SK-N-MC (cell line): ENCODE results near the gene B2M.

Experiments
- EZH2 ChIP-seq: fragments of 200-600 bp; sonication (generic); IDR thresholded peaks from one replicate; pipeline ENCODE4 v1.6.1; 2017; ENCODE audit warnings: antibody characterized with exemption
- FOXP2 ChIP-seq: optimal IDR thresholded peaks from 2 replicates; pipeline ENCODE3; 2011; ENCODE audit warnings: mild to moderate bottlenecking, moderate library complexity; ENCODE audit not compliant: insufficient read depth; ENCODE audit errors: extremely low read length, control extremely low read depth
- POLR2AphosphoS5 ChIP-seq: IDR thresholded peaks from 2 replicates; pipeline ENCODE4 v1.6.1; 2012; ENCODE audit warnings: mild to moderate bottlenecking, low read depth, low read length, borderline replicate concordance

DNA sequence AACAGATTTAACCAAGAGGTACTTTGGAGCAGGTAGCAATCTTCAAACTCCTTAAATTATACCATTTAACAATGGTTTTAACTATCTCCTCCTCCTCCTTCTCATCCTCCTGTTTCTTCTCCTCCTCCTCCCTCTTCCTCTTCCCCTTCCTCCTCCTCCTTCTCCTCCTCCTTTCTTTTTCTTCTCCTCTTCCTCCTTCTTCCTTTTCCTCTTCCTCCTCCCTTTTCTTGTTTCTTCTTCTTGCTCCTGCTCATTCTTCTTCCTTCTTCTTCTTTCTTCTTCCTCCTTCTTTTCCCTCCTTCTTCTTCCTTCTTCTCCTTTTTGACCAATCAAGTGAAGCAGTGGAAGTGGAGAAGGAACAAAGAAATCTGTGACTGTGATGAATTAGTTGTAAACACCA lies 14.3 kb upstream of the B2M start:
- TF ChIP-seq POLR2AphosphoS5 (no peak), EZH2 (no peak), FOXP2 (no peak)
